NCI-H187 (cell line): ENCODE results near the gene MYOZ3.

Experiments used
- DNase-seq, 2 experiments: peaks; one replicate each; lab custom pipeline; 2025; lab: John Stamatoyannopoulos, UW

Gene MYOZ3

GRCh38 chr5:150661086-150661485, at the start of gene MYOZ3:
Gene MYOZ3, plus strand, starts transcription at chr5:150661251. Its CDS starts 1,691 bp downstream, at chr5:150662942.
- no peak for DNase-seq

GRCh38 chr5:150612405-150612804, 48.6 kb upstream of the MYOZ3 start:
- DNase-seq: no peak

- no peak for DNase-seq
Observed at GRCh38 chr5:150612905-150613670, 48.0 kb upstream of the MYOZ3 start.

GRCh38 chr5:150613991-150614660, 46.9 kb upstream of the MYOZ3 start:
- DNase-seq: no peak

- no peak for DNase-seq
Observed at GRCh38 chr5:150614661-150615060, 46.4 kb upstream of the MYOZ3 start.

- no peak for DNase-seq
Observed at GRCh38 chr5:150615141-150615699, 45.8 kb upstream of the MYOZ3 start.

GRCh38 chr5:150616024-150616470, 45.0 kb upstream of the MYOZ3 start:
- DNase-seq: no peak

- DNase-seq: no peak
Observed at GRCh38 chr5:150616506-150616905, 44.5 kb upstream of the MYOZ3 start.

- DNase-seq: no peak
Observed at GRCh38 chr5:150618163-150618562, 42.9 kb upstream of the MYOZ3 start.

- DNase-seq: no peak
Observed at GRCh38 chr5:150618588-150619281, 42.3 kb upstream of the MYOZ3 start.

- no peak for DNase-seq
Observed at GRCh38 chr5:150619359-150620230, 41.5 kb upstream of the MYOZ3 start.

GRCh38 chr5:150621301-150621700, 39.8 kb upstream of the MYOZ3 start:
- no peak for DNase-seq

GRCh38 chr5:150622157-150622556, 38.9 kb upstream of the MYOZ3 start:
- DNase-seq: no peak

GRCh38 chr5:150623152-150623877, 37.7 kb upstream of the MYOZ3 start:
- no peak for DNase-seq

GRCh38 chr5:150623878-150624216, 37.2 kb upstream of the MYOZ3 start:
- DNase-seq: no peak

GRCh38 chr5:150624334-150625163, 36.5 kb upstream of the MYOZ3 start:
- no peak for DNase-seq

GRCh38 chr5:150625164-150625535, 35.9 kb upstream of the MYOZ3 start:
- DNase-seq: no peak

GRCh38 chr5:150625831-150626746, 35.0 kb upstream of the MYOZ3 start:
- DNase-seq: no peak

- no peak for DNase-seq
Observed at GRCh38 chr5:150626853-150627276, 34.2 kb upstream of the MYOZ3 start.
